HepG2 (cell line): ENCODE data around the gene OR5AP2. TPM values are rescaled to one million over a fixed set of nuclear protein-coding genes. Genes with fewer than 3 reads are reported as not detected.
"Not testable (repeated sequence)": the region's sequence is repeated elsewhere in the genome, so short reads cannot be mapped to it uniquely, and the experiment has no call there.

ENCODE experiments used
- ATAC-seq: fragments of 200-7000 bp; cut with Tn5 transposase; 3 replicates; pipeline ENCODE4 v1.9.1; 2020; ENCODE audit warnings: mild to moderate bottlenecking, moderate library complexity
- BruUV-seq: library from RNA; stranded (reverse); fragments of 400-500 nt; replicated peaks from 2 replicates; lab custom pipeline; 2021; lab: Mats Ljungman, UMichigan
- CTCF ChIA-PET: fragments of 300-600 bp; formaldehyde crosslinking; extraction: SDS; loops from one replicate; lab custom pipeline; 2021; ENCODE audit warnings: low total read pairs, inconsistent platforms, low intra/inter-chr PET ratio; lab: Yijun Ruan, JAX
- POLR2A ChIA-PET: fragments of 350-600 bp; sonication (Branson Sonifier 250); formaldehyde crosslinking; loops from one replicate; lab custom pipeline; 2020; ENCODE audit warnings: antibody characterized with exemption, inconsistent platforms; lab: Yijun Ruan, JAX
- DNase-seq: peaks from one replicate; pipeline ENCODE4 v3.0.0-alpha.2; 2015; ENCODE audit warnings: low spot score
- FAIRE-seq: peaks from 3 replicates; lab custom pipeline; 2011; peaks lifted over from hg19 to GRCh38; lab: Jason Lieb, UNC
- H2AFZ ChIP-seq: one replicate; pipeline ENCODE4 v1.6.1; 2011; ENCODE audit warnings: low read length, inconsistent platforms
- H3K27ac ChIP-seq: fragments of 300-600 bp; 3 replicates; pipeline ENCODE4 v1.8.0; 2011; ENCODE audit warnings: mixed run types, mild to moderate bottlenecking, mixed read lengths, low read length, inconsistent platforms; ENCODE audit not compliant: insufficient read depth; ENCODE audit errors: extremely low read length
- H3K27me3 ChIP-seq, 2 experiments: fragments of 200-600 bp in 1 of 2; 2 replicates in 1 of 2; 3 replicates in 1 of 2; pipeline versions ENCODE4 v1.6.0 to v1.8.0; 2011; ENCODE audit warnings: low read length in 2 of 2, mild to moderate bottlenecking in 2 of 2, moderate library complexity in 2 of 2, inconsistent platforms in 1 of 2; ENCODE audit not compliant: insufficient read depth in 2 of 2, control insufficient read depth in 1 of 2
- H3K36me3 ChIP-seq, 2 experiments: fragments of 200-600 bp in 1 of 2; replicated peaks in 1 of 2; 2 replicates in 1 of 2; 3 replicates in 1 of 2; pipeline versions ENCODE4 v1.5.1 to v1.8.0; 2011; ENCODE audit warnings: low read length in 2 of 2, inconsistent platforms in 1 of 2; ENCODE audit not compliant: insufficient read depth in 2 of 2, control insufficient read depth in 1 of 2
- H3K4me1 ChIP-seq: 2 replicates; pipeline ENCODE4 v1.5.1; 2012; ENCODE audit warnings: low read length, inconsistent platforms; ENCODE audit not compliant: insufficient read depth
- H3K4me2 ChIP-seq: 2 replicates; pipeline ENCODE4 v1.6.0; 2011; ENCODE audit warnings: low read depth, low read length, inconsistent platforms
- H3K4me3 ChIP-seq, 3 experiments: fragments of 200-600 bp in 1 of 3; sonication (generic), shearing (Covaris generic) in 1 of 3; replicated peaks in 1 of 3; 2 replicates each; pipeline ENCODE4 v1.5.1; 2011 to 2016; ENCODE audit warnings: low read length in 3 of 3, inconsistent platforms in 2 of 3, low read depth in 2 of 3, mild to moderate bottlenecking in 2 of 3, control low read depth in 1 of 3, mixed read lengths in 1 of 3; ENCODE audit not compliant: insufficient read depth in 1 of 3
- H3K79me2 ChIP-seq: one replicate; pipeline ENCODE4 v1.6.1; 2011; ENCODE audit warnings: low read length, inconsistent platforms; ENCODE audit not compliant: insufficient read depth
- H3K9ac ChIP-seq: 2 replicates; pipeline ENCODE4 v1.6.0; 2011; ENCODE audit warnings: mild to moderate bottlenecking, low read depth, low read length, inconsistent platforms; ENCODE audit not compliant: insufficient read depth
- H3K9me3 ChIP-seq: 2 replicates; pipeline ENCODE4 v1.5.1; 2012; ENCODE audit warnings: mild to moderate bottlenecking, low read length
- H4K20me1 ChIP-seq: 2 replicates; pipeline ENCODE4 v1.6.0; 2011; ENCODE audit warnings: inconsistent platforms, mild to moderate bottlenecking, low read length, moderate library complexity; ENCODE audit not compliant: insufficient read depth
- NFE2L2 ChIP-seq: fragments of 150-350 bp; IDR thresholded peaks from 2 replicates; pipeline ENCODE4 v1.6.1; 2014; ENCODE audit warnings: low read length
- WGBS: methylation state at CpG from one replicate; pipeline ENCODE4 v1.1.6; 2017; ENCODE audit warnings: low lambda C conversion rate; 5-methylcytosine and 5-hydroxymethylcytosine counted together
- in situ Hi-C: cut with HindIII; loops from 2 replicates; pipeline ENCODE4 v1.10.0; 2017; ENCODE audit warnings: low pct_unique_long_range_greater_than_20kb; ENCODE audit not compliant: extremely low pct_ligation_motif_present
- intact Hi-C: fragments of 100-400 bp; cut with micrococcal nuclease; formaldehyde crosslinking; loops from one replicate; pipeline ENCODE4 v1.10.0; 2022; ENCODE audit not compliant: unreplicated experiment
- polyA plus RNA-seq, 8 experiments: library from polyadenylated mRNA; depleted of rRNA in 3 of 8; stranded (reverse) in 7 of 8; unstranded in 1 of 8; fragments of >200 nt; fragmentation: Illumina TruSeq in 4 of 8; extraction: Trizol in 4 of 8; gene quantifications; 2 replicates each; pipeline versions ENCODE4 v1.2.1 to v1.2.3, GENCODE V29; 2011 to 2016; ENCODE audit warnings: low read depth in 4 of 8, missing spikeins in 1 of 8, mixed read lengths in 1 of 8; ENCODE audit not compliant: insufficient read depth in 1 of 8
- small RNA-seq, 3 experiments: library from RNA; depleted of rRNA; stranded (forward); fragments of <200 nt; gene quantifications; one replicate each; pipeline ENCODE3, GENCODE V24; 2012; ENCODE audit warnings: low read depth in 2 of 3, low replicate concordance in 1 of 3; ENCODE audit not compliant: insufficient read length in 3 of 3, insufficient read depth in 2 of 3
- total RNA-seq, 5 experiments: library from RNA; depleted of rRNA; stranded (reverse); fragments of >200 nt; fragmentation: Illumina TruSeq; extraction: Trizol; gene quantifications; 2 replicates each; pipeline ENCODE4 v1.2.3, GENCODE V29; 2016; ENCODE audit warnings: low read depth in 1 of 5
- TF ChIP-seq, protein P1 (sequence below): sonication (generic); formaldehyde crosslinking; IDR thresholded peaks from 2 replicates; pipeline ENCODE4 v1.5.1; 2020; ENCODE audit warnings: mild to moderate bottlenecking, missing genetic modification reagents, moderate library complexity

Gene OR5AP2
- total and polyA plus RNA-seq, 2 of the 13 experiments (the other 11 are each of a cell fraction or from before 2014, with no cell fraction given): not detected

DNA sequence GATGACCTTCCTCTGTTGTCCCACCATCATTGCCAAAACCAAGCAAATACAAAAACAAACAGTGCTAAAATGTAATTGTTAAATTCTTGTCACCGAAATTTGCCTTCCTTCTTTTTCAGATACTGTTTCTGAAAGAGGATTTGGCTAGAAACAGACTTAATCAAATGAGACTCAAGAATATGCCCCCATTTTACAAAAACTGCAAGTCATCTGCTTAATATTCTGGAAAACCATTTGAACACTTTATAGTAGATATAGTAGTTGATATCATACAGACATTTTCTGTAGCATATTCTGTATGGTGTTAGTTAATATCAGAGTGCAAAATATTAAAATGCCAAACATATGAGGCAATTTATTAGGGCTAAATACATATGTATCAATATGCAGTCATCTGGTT is 31.1 kb downstream of the OR5AP2 start:
- Histone ChIP-seq H4K20me1 (no peaks in the 10 kb centered on the region), H3K27me3 (no peaks in the 10 kb centered on the region), H3K4me3 (no peak overlapping the region), H3K9ac (no peak overlapping the region), H3K79me2 (no peaks in the 10 kb centered on the region), H3K4me1 (no peaks in the 10 kb centered on the region), H3K27ac (no peak overlapping the region), H3K36me3 (no peaks in the 10 kb centered on the region), H2AFZ (no peak overlapping the region), H3K9me3 (no peaks in the 10 kb centered on the region), H3K4me2 (no peak overlapping the region)
- CTCF ChIA-PET: no interaction called here
- no peak for FAIRE-seq
- POLR2A ChIA-PET: no interaction called here
- in situ Hi-C loops (no loop called here), intact Hi-C loops (no loop called here)
- BruUV-seq: no TSS peak
- 0% methylated on average over 1 of the region's 1 CpG for WGBS
- TF ChIP-seq NFE2L2: peak; percentile 52; the same call in 1 of the 2 replicates
- TF ChIP-seq, protein P1, sequence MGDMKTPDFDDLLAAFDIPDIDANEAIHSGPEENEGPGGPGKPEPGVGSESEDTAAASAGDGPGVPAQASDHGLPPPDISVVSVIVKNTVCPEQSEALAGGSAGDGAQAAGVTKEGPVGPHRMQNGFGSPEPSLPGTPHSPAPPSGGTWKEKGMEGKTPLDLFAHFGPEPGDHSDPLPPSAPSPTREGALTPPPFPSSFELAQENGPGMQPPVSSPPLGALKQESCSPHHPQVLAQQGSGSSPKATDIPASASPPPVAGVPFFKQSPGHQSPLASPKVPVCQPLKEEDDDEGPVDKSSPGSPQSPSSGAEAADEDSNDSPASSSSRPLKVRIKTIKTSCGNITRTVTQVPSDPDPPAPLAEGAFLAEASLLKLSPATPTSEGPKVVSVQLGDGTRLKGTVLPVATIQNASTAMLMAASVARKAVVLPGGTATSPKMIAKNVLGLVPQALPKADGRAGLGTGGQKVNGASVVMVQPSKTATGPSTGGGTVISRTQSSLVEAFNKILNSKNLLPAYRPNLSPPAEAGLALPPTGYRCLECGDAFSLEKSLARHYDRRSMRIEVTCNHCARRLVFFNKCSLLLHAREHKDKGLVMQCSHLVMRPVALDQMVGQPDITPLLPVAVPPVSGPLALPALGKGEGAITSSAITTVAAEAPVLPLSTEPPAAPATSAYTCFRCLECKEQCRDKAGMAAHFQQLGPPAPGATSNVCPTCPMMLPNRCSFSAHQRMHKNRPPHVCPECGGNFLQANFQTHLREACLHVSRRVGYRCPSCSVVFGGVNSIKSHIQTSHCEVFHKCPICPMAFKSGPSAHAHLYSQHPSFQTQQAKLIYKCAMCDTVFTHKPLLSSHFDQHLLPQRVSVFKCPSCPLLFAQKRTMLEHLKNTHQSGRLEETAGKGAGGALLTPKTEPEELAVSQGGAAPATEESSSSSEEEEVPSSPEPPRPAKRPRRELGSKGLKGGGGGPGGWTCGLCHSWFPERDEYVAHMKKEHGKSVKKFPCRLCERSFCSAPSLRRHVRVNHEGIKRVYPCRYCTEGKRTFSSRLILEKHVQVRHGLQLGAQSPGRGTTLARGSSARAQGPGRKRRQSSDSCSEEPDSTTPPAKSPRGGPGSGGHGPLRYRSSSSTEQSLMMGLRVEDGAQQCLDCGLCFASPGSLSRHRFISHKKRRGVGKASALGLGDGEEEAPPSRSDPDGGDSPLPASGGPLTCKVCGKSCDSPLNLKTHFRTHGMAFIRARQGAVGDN (CRISPR knock-in tag): no peak
- no peak for ATAC-seq
- no peak for DNase-seq

GRCh38 chr11:56592088-56592717 is 50.0 kb downstream of the OR5AP2 start:
- H3K4me2 ChIP-seq, ATAC-seq, H3K27me3 ChIP-seq, POLR2A ChIA-PET, H3K9ac ChIP-seq, H2AFZ ChIP-seq, H3K27ac ChIP-seq, H4K20me1 ChIP-seq, H3K4me1 ChIP-seq, H3K79me2 ChIP-seq, intact Hi-C loops, in situ Hi-C loops, CTCF ChIA-PET, H3K4me3 ChIP-seq, FAIRE-seq, BruUV-seq, DNase-seq, H3K36me3 ChIP-seq: not testable (repeated sequence)
- 6% methylated on average over 7 of the region's 20 CpGs for WGBS
- H3K9me3 ChIP-seq: peaks cover 17% of the 10 kb centered on the region

Small RNA genes lying within 50 kb of the gene (small RNA-seq; reads per million reads assigned to genes)
- gene AP004245.1: 0 reads per million in 3 experiments

Other genes with a start within 250 kb of the OR5AP2 start
- gene OR5AL1, start 229.7 kb downstream of the OR5AP2 start, total RNA-seq (2016; rRNA removed; fragmentation: Illumina TruSeq; extraction: Trizol): not detected in 2 replicates
- not detected in 2 replicates for gene OR5AL1, start 229.7 kb downstream of the OR5AP2 start, polyA plus RNA-seq (2011; rRNA removed)
- gene OR5M3, start 169.1 kb downstream of the OR5AP2 start, total RNA-seq (2016; rRNA removed; fragmentation: Illumina TruSeq; extraction: Trizol): not detected in 2 replicates
- not detected in 2 replicates for gene OR5M3, start 169.1 kb downstream of the OR5AP2 start, polyA plus RNA-seq (2011; rRNA removed)
- not detected in 2 replicates for gene OR5M8, start 151.1 kb downstream of the OR5AP2 start, total RNA-seq (2016; rRNA removed; fragmentation: Illumina TruSeq; extraction: Trizol)
- not detected in 2 replicates for gene OR5M8, start 151.1 kb downstream of the OR5AP2 start, polyA plus RNA-seq (2011; rRNA removed)
- not detected in 2 replicates for gene OR5M11, start 99.2 kb downstream of the OR5AP2 start, total RNA-seq (2016; rRNA removed; fragmentation: Illumina TruSeq; extraction: Trizol)
- not detected in 2 replicates for gene OR5M11, start 99.2 kb downstream of the OR5AP2 start, polyA plus RNA-seq (2011; rRNA removed)
- not detected in 2 replicates for gene OR5M10, start 64.7 kb downstream of the OR5AP2 start, total RNA-seq (2016; rRNA removed; fragmentation: Illumina TruSeq; extraction: Trizol)
- not detected in 2 replicates for gene OR5M10, start 64.7 kb downstream of the OR5AP2 start, polyA plus RNA-seq (2011; rRNA removed)
- not detected in 2 replicates for gene OR5M1, start 27.6 kb downstream of the OR5AP2 start, total RNA-seq (2016; rRNA removed; fragmentation: Illumina TruSeq; extraction: Trizol)
- gene OR5M1, start 27.6 kb downstream of the OR5AP2 start, polyA plus RNA-seq (2011; rRNA removed): not detected in 2 replicates
- gene OR5AR1, start 21.2 kb upstream of the OR5AP2 start, total RNA-seq (2016; rRNA removed; fragmentation: Illumina TruSeq; extraction: Trizol): not detected in 2 replicates
- gene OR5AR1, start 21.2 kb upstream of the OR5AP2 start, polyA plus RNA-seq (2011; rRNA removed): not detected in 2 replicates
- gene OR9G1, start 56.7 kb upstream of the OR5AP2 start, total RNA-seq (2016; rRNA removed; fragmentation: Illumina TruSeq; extraction: Trizol): not detected in 2 replicates
- gene OR9G1, start 56.7 kb upstream of the OR5AP2 start, polyA plus RNA-seq (2011; rRNA removed): not detected in 2 replicates
- not detected in 2 replicates for gene OR9G4, start 106.3 kb upstream of the OR5AP2 start, total RNA-seq (2016; rRNA removed; fragmentation: Illumina TruSeq; extraction: Trizol)
- gene OR9G4, start 106.3 kb upstream of the OR5AP2 start, polyA plus RNA-seq (2011; rRNA removed): not detected in 2 replicates